Lower leg skin (tissue), 4 donors: ENCODE results near the gene SVIL. TPM values are rescaled to one million over a fixed set of nuclear protein-coding genes. Genes with fewer than 3 reads are reported as not detected.
"Not testable (repeated sequence)": the region's sequence is repeated elsewhere in the genome, so short reads cannot be mapped to it uniquely, and the experiment has no call there.

Experiments used
- DNase-seq, 2 donors: peaks; one replicate each; pipeline ENCODE4 v3.0.0-alpha.2; 2019; ENCODE audit warnings: low spot score in 2 of 2
- H3K4me3 ChIP-seq: fragments of 200-600 bp; sonication (generic); 2 replicates; pipeline ENCODE4 v1.5.1; 2017; ENCODE audit warnings: mild to moderate bottlenecking, low read depth; ENCODE audit not compliant: poor library complexity, severe bottlenecking
- CTCF ChIP-seq, 3 donors: fragments of 450-650 bp; IDR thresholded peaks; one replicate each; pipeline ENCODE4 v1.5.1; 2016; ENCODE audit warnings: antibody characterized with exemption in 3 of 3, mild to moderate bottlenecking in 3 of 3, moderate library complexity in 2 of 3
- POLR2A ChIP-seq, 2 donors: fragments of 450-650 bp; IDR thresholded peaks; one replicate each; pipeline ENCODE4 v1.6.1; 2016 to 2017; ENCODE audit warnings: antibody characterized with exemption in 2 of 2, mild to moderate bottlenecking in 1 of 2, moderate library complexity in 1 of 2
- WGBS, 2 donors: methylation state at CpG; one replicate each; pipeline ENCODE4 v1.1.5; 2018; 5-methylcytosine and 5-hydroxymethylcytosine counted together
- intact Hi-C: fragments of 100-400 bp; cut with DNase I; formaldehyde crosslinking; loops from one replicate; pipeline ENCODE4 v1.15.0; 2023; ENCODE audit warnings: low total_unique reads
- total RNA-seq, 4 donors: library from RNA; depleted of rRNA; stranded (reverse); fragments of >200 nt; gene quantifications; one replicate each; pipeline ENCODE4 v1.1.0, GENCODE V29; 2016

Gene SVIL
- total RNA-seq, 4 donors from 2014 or later = 49.0 to 91.0 (median 74.4) TPM

- H3K4me3 ChIP-seq = no peak overlapping the region
- 85 to 88% methylated on average over 4 of the region's 4 CpGs for WGBS, 2 donors
- no peak for TF ChIP-seq CTCF (IDR thresholded peaks at IDR 0.05)
- no peak for TF ChIP-seq POLR2A (IDR thresholded peaks at IDR 0.05)
- intact Hi-C loops = no loop called here
- DNase-seq = peak in 1 of 2 donors; percentile 37
These were observed 111.9 kb downstream of the SVIL start for GRCh38 chr10:29522918-29523317.

- DNase-seq = peak in 1 of 2 donors; percentile 72
- TF ChIP-seq CTCF (IDR thresholded peaks at IDR 0.05) = no peak
- TF ChIP-seq POLR2A (IDR thresholded peaks at IDR 0.05) = no peak
- 69 to 73% methylated on average over 20 of the region's 20 CpGs for WGBS, 2 donors
- no peak overlapping the region for H3K4me3 ChIP-seq
- intact Hi-C loops = no loop called here
These were observed 112.5 kb downstream of the SVIL start for GRCh38 chr10:29522061-29522855.

DNA sequence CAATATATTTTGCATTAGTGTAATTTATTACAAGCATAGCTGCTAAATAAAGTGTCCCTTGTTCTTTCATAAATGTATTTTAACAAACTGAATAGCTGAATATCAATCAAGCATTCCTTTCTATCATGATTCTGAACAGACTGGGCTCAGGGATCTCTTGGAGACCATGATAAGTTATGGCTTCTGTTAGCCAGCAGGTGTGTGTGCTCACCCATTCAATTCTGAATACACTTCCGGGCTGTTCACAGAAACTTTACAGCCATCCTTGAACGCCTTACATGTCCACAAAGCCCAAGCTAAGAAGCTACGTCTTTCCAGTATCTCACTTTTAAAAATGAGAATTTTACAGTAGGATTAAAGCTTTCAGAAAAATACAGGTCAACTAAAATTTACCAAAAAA is 115.1 kb downstream of the SVIL start:
- no peak overlapping the region for H3K4me3 ChIP-seq
- no peak for DNase-seq
- intact Hi-C loops = no loop called here
- 90% methylated on average over 3 of the region's 3 CpGs for WGBS, 2 donors
- no peak for TF ChIP-seq CTCF (IDR thresholded peaks at IDR 0.05)
- TF ChIP-seq POLR2A (IDR thresholded peaks at IDR 0.05) = no peak

DNA sequence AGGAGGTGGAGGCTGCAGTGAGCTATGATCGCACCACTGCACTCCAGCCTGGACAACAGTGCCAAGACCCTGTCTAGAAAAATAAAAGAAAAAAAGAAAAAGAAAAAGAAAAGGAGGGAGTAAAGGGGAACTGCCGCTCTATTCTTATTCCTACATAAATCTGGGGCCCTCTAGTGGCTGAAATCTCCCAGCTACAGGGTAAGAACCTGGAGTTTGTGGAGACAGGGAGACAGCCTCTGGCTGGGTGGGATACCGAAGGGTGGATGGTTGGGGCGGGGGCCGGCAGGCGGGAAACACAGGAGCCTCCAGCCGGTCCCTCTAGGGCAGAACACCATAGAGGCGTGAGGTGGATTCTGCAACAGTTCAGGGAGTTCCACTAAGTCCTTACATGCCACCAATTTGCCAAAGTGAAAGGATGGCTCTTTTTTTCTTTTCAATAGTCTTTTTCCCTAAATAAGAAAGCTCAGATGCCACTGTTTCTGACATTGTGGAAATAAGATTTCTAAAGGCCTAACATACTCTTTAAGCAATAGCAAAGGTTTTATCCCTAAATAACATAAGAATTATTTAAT is 117.3 kb downstream of the SVIL start:
- DNase-seq = no peak
- intact Hi-C loops = no loop called here
- no peak overlapping the region for H3K4me3 ChIP-seq
- 79 to 91% methylated on average over 8 of the region's 8 CpGs for WGBS, 2 donors
- TF ChIP-seq POLR2A (IDR thresholded peaks at IDR 0.05) (no peak), CTCF (IDR thresholded peaks at IDR 0.05) (no peak)

DNA sequence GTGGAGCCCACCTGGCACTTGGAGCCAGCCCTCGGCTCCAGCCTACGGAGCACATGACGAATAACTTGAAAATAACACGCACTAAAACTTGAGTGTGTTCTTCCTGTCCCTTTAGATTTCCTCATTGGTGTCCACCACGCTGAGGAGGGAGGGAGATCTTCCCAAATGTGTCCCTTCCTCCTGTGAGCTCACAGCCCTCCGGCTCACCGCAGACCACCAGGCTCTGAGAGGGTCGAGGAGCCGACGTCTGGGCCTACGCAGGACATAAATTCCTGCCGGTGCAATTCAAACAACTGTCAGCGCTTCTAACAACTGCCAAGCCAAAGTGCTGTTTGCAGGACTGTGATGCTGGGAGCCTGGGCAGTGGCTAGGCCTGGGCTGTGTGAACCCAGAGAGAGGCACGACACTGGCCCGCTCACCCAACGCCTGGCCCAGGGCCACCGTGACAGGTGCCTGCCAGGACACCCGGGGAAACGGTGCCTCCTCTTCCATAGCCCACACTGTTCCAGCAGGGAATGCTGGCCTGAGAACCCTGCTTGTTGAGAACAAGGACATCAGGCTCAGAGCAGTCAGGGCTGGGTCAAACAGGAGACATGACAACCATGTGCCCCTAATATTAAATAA is 118.3 kb downstream of the SVIL start:
- intact Hi-C loops, H3K4me3 ChIP-seq, DNase-seq: not testable (repeated sequence)
- 79 to 88% methylated on average over 13 to 18 of the region's 19 CpGs for WGBS, 2 donors

GRCh38 chr10:29515879-29516278 is 118.9 kb downstream of the SVIL start:
- intact Hi-C loops, DNase-seq, H3K4me3 ChIP-seq: not testable (repeated sequence)
- 90 to 92% methylated on average over 12 of the region's 12 CpGs for WGBS, 2 donors

GRCh38 chr10:29515104-29515503 is 119.7 kb downstream of the SVIL start:
- H3K4me3 ChIP-seq, intact Hi-C loops, DNase-seq: not testable (repeated sequence)
- WGBS, 2 donors = 57 to 87% methylated on average over 4 of the region's 4 CpGs
